Umbilical cord (tissue), 2 donors: Measurements from ENCODE around the gene APOC3. TPM values are rescaled to one million over a fixed set of nuclear protein-coding genes. Genes with fewer than 3 reads are reported as not detected.
A peak's percentile ranks its signal among the peaks of the same experiment; 100 is the strongest.
"Not testable (repeated sequence)": the region's sequence is repeated elsewhere in the genome, so short reads cannot be mapped to it uniquely, and the experiment has no call there.

Experiments used
- DNase-seq: peaks from one replicate; pipeline ENCODE4 v3.0.0-alpha.2; 2015; ENCODE audit warnings: low spot score
- total RNA-seq: library from RNA; depleted of rRNA; stranded (reverse); fragments of >200 nt; gene quantifications from one replicate; pipeline ENCODE4 v1.2.3, GENCODE V29; 2014; ENCODE audit warnings: low replicate concordance; ENCODE audit not compliant: insufficient read depth

Gene APOC3
- total RNA-seq, 1 donor from 2014 or later: not detected

DNA sequence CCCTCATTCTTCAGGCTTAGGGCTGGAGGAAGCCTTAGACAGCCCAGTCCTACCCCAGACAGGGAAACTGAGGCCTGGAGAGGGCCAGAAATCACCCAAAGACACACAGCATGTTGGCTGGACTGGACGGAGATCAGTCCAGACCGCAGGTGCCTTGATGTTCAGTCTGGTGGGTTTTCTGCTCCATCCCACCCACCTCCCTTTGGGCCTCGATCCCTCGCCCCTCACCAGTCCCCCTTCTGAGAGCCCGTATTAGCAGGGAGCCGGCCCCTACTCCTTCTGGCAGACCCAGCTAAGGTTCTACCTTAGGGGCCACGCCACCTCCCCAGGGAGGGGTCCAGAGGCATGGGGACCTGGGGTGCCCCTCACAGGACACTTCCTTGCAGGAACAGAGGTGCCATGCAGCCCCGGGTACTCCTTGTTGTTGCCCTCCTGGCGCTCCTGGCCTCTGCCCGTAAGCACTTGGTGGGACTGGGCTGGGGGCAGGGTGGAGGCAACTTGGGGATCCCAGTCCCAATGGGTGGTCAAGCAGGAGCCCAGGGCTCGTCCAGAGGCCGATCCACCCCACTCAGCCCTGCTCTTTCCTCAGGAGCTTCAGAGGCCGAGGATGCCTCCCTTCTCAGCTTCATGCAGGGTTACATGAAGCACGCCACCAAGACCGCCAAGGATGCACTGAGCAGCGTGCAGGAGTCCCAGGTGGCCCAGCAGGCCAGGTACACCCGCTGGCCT is 641 bp downstream of the APOC3 start:
- DNase-seq: no peak

DNA sequence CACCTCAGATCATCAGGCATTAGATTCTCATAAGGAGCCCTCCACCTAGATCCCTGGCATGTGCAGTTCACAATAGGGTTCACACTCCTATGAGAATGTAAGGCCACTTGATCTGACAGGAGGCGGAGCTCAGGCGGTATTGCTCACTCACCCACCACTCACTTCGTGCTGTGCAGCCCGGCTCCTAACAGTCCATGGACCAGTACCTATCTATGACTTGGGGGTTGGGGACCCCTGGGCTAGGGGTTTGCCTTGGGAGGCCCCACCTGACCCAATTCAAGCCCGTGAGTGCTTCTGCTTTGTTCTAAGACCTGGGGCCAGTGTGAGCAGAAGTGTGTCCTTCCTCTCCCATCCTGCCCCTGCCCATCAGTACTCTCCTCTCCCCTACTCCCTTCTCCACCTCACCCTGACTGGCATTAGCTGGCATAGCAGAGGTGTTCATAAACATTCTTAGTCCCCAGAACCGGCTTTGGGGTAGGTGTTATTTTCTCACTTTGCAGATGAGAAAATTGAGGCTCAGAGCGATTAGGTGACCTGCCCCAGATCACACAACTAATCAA is 2.2 kb downstream of the APOC3 start:
- DNase-seq: no peak

DNA sequence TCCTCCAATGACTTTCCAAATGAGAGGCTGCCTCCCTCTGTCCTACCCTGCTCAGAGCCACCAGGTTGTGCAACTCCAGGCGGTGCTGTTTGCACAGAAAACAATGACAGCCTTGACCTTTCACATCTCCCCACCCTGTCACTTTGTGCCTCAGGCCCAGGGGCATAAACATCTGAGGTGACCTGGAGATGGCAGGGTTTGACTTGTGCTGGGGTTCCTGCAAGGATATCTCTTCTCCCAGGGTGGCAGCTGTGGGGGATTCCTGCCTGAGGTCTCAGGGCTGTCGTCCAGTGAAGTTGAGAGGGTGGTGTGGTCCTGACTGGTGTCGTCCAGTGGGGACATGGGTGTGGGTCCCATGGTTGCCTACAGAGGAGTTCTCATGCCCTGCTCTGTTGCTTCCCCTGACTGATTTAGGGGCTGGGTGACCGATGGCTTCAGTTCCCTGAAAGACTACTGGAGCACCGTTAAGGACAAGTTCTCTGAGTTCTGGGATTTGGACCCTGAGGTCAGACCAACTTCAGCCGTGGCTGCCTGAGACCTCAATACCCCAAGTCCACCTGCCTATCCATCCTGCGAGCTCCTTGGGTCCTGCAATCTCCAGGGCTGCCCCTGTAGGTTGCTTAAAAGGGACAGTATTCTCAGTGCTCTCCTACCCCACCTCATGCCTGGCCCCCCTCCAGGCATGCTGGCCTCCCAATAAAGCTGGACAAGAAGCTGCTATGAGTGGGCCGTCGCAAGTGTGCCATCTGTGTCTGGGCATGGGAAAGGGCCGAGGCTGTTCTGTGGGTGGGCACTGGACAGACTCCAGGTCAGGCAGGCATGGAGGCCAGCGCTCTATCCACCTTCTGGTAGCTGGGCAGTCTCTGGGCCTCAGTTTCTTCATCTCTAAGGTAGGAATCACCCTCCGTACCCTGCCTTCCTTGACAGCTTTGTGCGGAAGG is 2.9 kb downstream of the APOC3 start:
- DNase-seq: no peak

DNA sequence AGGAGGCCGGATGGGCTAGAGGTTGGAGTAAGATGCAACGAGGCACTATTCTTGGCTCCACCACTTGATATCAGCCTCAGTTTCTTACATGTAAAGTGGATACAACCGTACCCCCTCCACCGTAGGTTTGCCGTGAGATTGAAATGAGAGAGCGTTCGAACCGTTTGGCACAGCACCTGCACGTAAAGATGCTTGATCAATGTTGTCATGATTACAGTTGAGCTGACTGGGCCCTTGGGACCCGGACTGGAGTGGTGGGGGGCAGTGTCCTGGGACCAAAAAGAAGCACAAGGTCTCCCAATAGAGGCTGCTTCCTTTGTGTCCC is 3.7 kb downstream of the APOC3 start:
- DNase-seq: no peak

DNA sequence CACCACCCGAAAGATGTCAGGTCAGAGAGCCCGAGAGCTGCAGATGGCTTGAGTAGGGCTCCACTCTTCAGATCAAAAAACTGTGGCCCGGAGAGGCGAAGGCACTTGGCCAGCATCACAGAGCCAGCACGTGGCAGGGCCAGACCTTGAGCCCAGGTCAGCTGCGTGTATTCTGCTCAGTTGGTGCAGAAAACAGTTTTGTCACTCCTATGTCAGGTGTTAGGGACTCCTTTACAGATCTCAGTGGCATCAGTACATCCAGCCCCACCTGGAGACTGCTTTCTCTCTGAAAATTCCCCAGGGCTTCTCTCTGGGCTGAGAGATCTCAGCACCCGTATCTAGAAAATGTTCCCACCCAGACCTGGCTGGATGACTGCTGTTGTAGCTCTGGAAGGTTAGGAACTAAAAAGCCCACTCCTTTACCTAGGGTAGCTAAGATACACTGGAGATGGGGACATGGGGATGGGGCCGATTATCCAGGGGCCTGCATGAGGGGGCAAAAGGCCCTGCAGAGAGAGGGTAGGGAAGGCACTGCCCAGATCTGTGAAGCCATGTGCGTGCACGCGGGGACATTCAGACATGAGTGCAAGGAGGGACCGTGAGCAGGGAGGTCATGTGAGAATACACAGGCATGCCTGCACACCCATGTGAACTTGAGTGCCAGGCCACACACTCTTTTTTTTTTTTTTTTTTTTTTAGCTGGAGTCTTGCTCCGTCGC is 4.3 kb downstream of the APOC3 start:
- DNase-seq: no peak

DNA sequence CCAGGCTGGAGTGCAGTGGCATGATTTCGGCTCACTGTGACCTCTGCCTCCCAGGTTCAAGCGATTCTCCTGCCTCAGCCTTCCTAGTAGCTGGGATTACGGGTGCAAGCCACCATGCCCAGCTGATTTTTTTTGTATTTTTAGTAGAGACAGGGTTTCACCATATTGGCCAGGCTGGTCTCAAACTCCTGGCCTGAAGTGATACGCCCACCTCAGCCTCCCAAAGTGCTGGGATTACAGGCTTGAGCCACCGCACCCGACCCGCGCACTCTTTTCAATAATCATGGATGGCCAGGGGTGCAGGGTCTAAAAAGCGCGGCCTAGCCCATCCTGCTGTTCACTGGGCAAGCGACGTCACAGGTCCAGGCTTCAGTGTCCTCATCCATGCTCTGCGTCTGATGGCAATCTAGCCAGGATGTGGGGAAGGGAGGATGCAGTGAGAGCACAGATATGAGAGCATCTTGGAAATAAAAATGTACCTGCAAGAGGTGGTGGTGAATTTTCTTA is 4.9 kb downstream of the APOC3 start:
- DNase-seq: not testable (repeated sequence)

DNA sequence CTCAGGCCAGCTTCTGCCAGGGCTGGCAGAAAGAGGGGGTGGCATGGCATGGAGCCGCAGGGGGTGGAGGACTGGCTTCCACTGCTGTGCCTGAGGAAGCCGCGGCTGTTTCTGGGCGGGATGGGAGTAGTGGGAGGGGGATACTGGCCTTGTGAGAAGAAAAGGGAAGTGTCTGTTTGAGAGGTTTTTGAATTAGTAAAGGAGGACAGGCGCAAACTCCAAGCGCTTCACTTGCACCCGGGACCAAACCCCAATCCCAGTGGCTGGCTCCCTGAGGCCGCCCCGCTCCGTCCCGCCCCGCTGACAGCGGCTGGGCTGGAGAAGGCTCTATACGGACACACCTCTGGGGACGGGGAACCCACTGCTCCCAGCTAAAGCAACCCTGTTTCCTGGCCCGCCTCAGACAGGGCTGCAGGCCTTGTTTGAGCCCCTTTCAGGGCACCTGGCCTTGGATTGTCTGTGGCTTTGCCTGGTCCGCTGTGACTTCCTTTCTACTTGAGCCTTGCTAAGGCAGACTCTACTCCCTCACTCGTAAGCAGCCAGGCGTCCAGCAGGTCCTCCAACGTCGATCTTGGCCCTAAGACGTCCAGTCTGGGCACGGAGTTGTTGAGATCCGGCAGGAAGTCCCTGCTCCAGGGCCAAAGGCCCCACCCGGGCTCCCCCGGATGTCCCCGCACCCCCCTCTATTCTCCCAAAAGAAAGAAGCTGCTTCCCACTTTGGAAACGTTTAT is 5.5 kb downstream of the APOC3 start:
- DNase-seq: no peak

DNA sequence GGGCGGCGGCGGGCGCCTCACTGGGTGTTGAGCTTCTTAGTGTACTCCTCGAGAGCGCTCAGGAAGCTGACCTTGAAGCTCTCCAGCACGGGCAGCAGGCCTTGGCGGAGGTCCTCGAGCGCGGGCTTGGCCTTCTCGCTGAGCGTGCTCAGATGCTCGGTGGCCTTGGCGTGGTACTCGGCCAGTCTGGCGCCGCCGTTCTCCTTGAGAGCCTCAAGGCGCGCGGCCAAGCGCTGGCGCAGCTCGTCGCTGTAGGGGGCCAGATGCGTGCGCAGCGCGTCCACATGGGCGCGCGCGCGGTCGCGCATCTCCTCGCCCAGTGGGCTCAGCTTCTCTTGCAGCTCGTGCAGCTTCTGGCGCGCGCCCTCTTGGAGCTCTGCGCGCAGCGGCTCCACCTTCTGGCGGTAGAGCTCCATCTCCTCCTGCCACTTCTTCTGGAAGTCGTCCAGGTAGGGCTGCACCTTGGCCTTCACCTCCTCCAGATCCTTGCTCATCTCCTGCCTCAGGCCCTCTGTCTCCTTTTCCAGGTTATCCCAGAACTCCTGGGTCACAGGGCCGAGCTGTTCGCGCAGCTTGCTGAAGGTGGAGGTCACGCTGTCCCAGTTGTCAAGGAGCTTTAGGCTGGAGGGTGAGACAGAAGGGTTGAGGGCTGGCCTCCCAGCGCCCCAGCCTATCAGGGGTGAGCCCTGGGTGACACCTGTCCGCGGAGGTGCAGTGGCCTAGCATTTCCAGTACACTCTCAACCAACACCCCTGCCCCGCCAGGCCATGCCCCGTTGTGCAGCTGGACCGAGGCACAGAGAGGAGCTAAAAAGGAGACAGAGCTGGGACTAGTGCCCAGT is 6.3 kb downstream of the APOC3 start:
- peak; percentile 92 for DNase-seq

DNA sequence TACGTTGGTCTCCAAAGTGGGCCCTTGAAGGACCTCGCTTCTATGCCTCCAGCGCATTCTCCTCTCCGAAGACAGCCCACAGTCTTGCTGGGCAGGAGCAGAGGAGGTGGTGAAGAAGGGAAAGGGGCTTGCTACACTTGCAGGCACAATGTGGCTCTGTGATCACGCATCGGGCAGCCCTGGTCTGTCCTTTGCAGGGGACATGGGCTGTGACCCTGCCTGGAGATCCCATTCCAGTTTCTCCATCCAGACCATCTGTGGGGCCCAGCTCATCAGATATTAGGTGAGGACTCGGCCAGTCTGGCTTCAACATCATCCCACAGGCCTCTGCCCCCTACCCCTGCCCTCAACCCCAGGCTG is 6.9 kb downstream of the APOC3 start:
- no peak for DNase-seq

DNA sequence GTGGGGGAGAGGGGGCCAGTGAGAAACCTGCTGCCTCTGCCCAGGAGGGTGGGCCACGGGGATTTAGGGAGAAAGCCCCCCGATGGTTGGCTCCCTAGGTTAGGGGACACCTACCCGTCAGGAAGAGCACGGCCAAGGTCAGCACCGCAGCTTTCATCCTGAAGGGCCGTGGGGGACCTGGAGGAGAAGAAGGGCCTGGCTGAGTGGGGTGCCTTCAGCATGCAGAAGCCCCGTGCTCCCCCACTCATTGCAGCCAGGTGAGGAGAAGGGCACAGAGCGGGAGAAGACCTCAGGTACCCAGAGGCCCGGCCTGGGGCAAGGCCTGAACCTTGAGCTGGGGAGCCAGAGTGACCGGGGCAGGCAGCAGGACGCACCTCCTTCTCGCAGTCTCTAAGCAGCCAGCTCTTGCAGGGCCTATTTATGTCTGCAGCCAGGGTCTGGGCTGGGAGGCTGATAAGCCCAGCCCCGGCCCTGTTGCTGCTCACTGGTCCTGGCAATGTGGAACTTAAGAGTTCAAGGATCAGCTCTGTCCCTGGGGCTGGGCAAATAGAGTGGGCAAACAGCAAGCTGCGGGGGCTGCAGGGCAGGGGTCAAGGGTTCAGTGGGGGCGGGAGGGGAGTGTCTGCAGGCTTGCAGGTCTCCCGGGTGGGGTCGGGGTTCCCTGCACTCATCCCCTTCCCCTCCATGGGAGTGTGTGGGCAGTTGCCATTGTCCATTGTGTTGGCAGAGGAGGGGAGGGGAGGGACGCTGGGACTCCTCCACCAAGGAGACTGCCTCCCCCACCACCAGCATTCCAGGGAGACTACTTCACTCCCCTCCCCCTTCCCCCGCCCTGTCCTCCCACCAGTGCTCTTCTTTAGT is 7.8 kb downstream of the APOC3 start, which contains the start of gene APOA1:
TSS of gene APOA1 (minus strand) at position 392 of the 861 bp plus-strand sequence. CDS start at position 157, 235 bp downstream.
- peak; percentile 32 for DNase-seq

DNA sequence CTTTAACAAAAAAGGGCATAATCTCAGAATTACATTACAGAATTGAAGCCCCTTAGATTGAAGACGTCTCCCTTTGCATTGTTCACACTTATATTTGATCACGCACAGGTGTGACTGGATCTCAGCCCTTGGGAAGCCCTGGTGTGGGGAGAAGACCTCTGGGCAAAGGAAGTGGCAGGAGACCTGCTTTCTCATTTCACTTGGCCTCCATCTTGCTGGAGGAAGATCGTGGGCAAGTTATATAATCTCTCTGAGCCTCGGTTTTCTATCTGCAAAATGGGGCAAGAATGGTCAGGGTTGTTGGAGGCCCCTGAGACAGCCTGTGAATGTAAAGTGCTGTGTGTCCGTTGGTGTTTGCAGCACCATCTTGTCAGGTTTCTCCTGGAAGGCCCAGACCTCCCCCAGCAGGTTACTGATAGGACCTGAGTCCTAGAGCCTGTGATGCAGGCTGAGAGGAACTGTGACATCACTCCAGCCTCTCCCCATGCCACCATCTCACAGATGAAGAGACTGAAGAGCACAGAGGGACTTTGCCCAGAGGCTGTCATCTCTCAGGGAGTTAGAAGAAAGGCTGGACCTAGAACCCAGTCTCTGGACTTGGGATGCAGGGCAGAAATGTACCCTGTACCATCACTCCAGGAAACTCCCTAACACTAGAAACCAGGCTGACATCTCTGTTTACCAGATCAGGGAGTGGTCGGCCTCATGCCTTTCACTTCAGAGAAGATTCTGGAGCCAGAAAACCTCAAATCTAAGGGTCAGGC is 8.8 kb downstream of the APOC3 start:
- DNase-seq: no peak

DNA sequence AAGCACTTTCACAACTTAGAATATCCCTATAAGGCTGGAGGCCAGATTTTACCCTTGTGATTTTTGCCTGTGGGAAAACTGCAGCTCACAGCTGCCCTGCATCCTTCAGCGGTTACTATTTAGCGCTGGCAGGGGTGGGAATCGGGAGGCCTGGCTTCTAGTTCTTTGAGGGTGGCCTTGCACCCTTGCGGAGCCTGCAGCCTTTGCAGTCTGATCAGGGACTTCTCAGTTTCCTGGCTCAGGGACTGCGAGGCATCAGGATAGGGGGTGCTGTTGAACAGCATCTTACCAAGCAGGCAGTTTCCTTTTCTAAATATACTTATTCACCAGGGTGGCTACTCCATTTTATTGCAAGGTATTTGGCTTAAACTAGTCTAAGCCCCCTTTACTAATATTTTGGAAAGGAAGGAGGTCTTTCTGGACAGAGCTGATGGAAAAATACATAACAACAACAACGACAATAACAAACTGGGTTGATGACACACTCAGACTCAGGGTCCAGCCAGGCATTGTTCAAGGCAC is 10.6 kb downstream of the APOC3 start:
- no peak for DNase-seq

DNA sequence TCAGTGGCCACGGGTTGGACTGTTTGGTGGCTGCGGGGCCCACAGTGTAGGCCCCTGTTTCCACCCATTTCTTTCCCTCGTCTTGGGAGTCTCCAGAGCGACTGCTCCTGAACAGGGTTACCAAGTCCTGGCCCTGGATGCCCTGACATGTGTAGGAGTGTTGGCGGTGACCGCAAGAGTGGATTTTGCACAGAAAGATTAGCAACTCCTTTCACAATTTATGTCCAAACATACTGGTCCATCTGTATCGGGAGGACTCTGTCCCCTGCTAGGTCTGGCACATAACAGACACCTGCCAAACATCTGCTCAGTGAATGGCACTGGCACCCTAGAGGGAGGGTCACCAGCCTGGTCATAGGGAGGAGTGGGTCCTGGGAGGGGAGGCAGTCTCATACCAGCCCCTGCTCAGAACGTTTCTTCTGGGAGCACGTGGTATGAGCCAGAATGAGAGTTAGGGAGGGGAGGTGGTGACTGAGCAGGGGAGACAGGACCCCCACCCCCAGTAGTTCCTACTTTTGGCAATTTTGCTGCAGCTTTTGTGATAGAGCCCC is 11.1 kb downstream of the APOC3 start:
- no peak for DNase-seq

DNA sequence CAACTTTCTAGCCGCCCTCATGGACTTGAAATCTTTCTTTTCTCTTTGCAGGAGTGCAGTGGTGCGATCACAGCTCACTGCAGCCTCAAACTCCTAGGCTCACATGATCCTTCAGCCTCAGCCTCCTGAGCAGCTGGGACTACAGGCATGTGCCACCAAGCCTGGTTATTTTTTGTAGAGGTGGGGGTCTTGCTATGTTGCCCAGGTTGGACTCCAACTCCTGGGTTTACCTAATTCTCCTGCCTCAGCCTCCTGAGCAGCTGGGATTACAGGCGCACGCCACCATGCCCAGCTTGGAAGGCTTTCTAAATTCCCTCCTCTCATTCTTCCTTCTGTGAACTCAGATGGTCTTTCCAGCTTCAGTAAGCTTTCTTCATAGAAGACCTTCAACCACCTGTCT is 12.4 kb downstream of the APOC3 start:
- DNase-seq: no peak

DNA sequence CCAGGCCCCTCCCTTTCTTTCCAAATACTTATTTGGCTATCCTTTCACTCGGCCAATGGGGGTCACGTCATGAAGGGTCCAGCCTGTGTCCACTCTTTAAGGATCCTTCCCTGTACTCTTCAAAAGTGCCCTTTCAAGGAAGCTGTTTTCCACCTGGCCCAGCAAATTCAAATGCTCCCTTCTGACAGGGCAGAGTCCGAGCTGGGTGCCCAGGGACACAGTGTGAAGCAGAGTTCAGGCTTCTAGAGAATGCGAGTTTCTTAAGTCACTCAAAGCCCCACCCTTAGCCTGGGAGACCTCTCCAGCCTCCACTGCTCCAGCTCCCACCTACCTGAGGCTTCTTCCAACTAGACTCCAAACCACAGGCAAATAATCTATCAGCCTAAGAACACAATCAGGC is 13.2 kb downstream of the APOC3 start:
- DNase-seq: no peak

DNA sequence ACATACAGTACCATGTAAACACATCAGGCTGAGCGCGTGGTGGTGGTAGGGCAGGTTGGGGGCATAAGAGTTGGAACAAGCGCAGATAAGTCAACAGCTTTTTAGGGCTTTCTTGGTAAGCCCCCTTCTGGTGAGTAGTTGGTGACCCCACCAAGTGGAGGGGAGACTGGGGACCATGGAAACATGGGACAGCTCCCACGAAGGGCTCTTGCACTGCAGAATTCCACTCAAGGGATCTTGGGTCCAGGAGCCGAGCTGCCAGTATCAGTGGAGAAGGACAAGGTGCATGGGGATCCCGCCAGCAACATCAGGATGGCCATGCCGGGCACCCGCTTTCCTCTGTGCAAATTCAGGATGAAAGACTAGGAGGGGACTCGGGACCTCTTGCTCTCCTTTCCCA is 14.0 kb downstream of the APOC3 start:
- DNase-seq: no peak

DNA sequence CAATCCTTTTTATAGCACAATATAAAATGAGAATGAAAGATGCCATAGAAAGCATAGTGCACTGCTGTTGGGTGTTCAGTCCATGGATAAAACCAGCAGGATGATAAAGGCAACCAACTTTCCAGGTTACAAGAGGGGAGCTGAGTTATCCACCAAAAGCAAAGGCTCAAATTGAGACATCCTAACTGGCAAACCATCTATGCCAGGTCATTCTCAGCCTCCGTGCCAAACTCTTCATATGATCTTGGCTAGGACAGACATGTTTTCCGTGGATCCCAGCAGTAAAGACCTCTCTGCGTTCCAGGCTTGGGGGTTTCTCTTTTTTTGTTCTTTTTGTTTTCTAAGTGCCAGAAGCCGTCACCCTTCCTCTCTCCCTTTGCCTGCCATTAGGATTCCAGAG is 15.0 kb downstream of the APOC3 start:
- DNase-seq: no peak

DNA sequence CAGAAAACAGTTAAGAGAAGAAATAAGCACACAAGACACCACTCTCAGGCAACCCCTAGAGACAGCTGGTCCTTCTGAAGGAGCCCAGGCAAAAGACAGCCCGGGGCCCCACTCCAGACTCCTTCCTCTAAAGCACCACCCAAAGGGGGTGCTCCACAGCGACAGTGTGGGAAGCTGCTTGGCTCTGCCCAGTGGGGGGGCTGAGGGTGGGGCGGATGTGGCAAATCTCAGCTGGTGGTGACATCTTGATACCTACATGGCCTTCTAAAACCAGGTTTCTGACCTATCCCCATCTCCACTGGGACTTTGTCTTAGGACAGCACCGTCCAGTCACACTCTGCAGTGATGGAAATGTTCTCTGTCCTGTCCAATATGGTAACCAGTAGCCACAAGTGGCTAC is 17.9 kb downstream of the APOC3 start:
- no peak for DNase-seq
